Activated CD8-positive, alpha-beta memory T cell treated with anti-CD3 and anti-CD28 coated beads, Interleukin-2, amount 50 U/mL, for 4 hours (primary cell): ENCODE measurements around the gene AP1G2.

Experiments used
- DNase-seq: peaks from one replicate; pipeline ENCODE4 v3.0.0-alpha.2; 2020

Gene AP1G2

GRCh38 chr14:23536494-23536893, 31.1 kb downstream of the AP1G2 start:
- DNase-seq: no peak

GRCh38 chr14:23535943-23536342, 31.6 kb downstream of the AP1G2 start:
- DNase-seq: no peak

DNA sequence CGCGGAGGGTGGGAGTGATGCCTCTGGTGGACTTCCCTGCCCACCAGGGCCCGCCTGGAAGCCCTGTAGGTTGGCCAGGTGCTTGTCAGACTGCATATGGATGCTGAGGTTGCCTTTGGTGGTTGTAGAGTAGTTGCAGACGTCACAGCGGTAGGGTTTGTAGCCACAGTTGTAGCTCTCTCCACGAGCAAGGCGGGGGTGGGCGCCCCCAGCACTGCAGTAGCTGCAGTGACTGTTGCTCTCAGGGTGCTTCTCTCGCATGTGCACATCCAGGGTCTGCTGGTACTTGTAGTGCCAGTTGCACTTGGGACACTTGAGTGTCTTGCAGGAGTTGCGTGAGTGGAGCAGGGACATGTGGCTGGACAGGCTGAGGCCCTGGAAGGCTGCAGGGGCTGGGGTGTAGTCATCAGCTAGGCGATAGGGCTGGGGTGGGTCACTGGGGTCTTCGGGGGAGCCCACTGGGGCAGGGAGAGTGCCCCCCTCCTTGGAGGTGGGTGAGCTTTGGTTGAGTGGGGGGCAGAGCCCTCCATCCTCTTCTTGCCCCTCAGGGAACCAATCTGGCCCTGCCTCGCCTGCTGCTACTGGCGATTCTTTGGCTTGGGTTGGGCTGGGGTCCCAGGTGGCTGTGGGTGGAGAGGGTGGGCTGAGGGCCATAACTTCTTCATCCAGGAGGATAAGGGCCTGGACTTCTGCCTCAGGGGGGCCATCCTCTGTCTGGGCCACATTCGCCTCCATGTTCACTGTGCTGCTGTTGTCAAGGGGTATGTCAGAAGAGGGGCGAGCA, 33.7 kb downstream of the AP1G2 start:
- DNase-seq: no peak

GRCh38 chr14:23532658-23533057, 34.9 kb downstream of the AP1G2 start:
- no peak for DNase-seq

GRCh38 chr14:23531391-23531790, 36.2 kb downstream of the AP1G2 start:
- DNase-seq: no peak

DNA sequence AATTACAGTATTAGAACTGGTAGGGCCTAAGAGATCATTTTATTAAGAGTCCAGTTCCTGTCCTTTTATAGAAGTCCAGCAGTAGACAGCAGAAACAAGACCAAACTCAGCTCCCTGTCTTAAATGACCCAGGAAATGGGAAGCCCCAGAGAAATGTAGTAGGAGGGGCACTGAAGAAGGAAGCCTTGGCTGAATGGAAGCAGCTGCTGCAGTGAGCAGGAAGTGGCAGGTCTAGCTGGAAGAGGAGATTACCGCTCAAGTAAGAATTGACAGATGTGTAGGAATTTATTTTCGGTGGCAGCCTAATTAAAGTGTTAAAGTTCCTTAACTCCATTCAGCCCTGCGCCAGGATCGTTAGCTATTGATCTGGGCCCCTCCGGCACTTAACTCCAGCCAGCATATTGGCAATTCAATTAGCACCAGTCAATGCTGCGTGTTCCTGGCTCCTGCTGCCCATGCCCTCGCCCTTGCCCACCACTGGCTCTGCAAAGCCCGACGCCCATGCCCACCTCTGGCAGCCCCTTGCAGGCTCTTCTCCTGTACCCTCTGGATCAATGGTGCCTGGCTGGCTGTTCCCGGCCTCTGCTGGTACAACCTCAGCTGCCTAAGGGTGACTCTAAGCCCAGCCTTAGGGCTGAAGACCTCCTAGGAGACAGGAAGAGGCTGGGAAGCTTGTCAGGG, 37.1 kb downstream of the AP1G2 start:
- no peak for DNase-seq

- DNase-seq: no peak
These were observed 38.6 kb downstream of the AP1G2 start for GRCh38 chr14:23529016-23529415.

- DNase-seq: no peak
These were observed 39.0 kb downstream of the AP1G2 start for GRCh38 chr14:23528555-23528954.

- DNase-seq: no peak
These were observed 42.0 kb downstream of the AP1G2 start for GRCh38 chr14:23525611-23526010.

GRCh38 chr14:23524954-23525353, 42.6 kb downstream of the AP1G2 start:
- no peak for DNase-seq

- no peak for DNase-seq
These were observed 44.2 kb downstream of the AP1G2 start for GRCh38 chr14:23523229-23524016.

GRCh38 chr14:23522643-23523198, 44.9 kb downstream of the AP1G2 start:
- DNase-seq: no peak

DNA sequence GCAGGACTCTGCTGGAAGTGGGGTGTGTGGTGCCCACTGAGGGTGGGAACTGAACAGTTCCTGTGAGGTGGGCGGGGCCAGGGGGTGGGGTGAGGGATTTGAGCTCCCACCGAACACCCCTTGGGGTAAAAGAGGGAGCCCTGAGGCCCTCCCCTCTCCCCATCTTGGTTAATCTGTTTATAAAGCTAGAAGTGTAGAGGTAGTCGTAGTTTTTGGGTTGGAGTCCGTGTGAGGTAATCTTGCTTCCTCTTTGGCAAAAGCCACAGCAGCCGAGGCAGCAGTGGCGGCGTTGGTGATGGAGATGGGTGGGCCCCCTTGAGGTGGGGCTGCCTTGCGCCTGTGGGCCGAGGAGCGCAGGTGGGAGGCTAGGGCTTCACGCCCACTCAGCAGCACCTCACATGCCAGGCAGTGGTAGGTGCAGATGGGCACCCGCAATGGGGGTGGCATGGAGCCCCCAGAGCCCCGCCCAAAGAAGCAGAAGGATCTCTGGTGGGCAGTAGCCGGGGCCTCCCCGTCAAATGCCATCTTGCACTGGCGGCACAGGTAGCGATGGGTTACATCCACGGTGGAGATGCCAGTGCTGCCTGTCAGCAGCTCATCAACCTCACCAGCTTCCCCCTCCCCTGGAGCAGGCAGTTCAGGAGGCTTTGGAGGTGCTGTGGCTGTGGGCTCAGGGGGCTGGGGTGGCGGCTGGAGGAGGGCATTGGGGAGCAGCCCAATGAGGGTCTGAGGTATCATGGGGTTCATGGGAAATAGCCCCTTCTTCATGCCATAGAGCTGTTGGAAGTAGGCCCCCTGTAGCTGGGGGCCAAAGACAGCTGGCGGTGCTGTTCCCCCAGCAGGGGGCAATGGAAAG, 45.6 kb downstream of the AP1G2 start:
- no peak for DNase-seq

- DNase-seq: no peak
These were observed 46.6 kb downstream of the AP1G2 start for GRCh38 chr14:23520899-23521533.

DNA sequence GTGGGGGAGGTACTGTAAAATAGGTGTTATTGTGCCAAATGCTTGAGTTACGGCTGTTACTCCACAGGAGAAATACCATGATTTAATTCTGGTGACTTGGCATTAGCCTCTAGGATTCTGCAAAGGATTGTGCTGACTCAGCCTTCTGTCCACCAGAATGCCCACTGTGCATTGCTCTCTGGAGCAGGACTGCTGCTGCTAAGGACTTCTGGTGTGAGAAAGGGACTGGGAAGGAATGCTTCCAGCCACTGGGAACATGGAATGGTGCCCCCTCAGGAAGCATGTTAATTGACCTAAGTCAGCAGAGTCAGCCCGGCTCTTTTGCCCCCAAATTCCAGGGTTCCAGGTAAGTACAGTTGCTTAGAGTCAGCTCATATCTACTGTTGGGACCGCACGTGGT, 48.9 kb downstream of the AP1G2 start:
- no peak for DNase-seq

GRCh38 chr14:23517650-23518326, 49.8 kb downstream of the AP1G2 start:
- no peak for DNase-seq

- no peak for DNase-seq
These were observed 53.0 kb downstream of the AP1G2 start for GRCh38 chr14:23514644-23514957.

- DNase-seq: no peak
These were observed 53.6 kb downstream of the AP1G2 start for GRCh38 chr14:23513818-23514643.

DNA sequence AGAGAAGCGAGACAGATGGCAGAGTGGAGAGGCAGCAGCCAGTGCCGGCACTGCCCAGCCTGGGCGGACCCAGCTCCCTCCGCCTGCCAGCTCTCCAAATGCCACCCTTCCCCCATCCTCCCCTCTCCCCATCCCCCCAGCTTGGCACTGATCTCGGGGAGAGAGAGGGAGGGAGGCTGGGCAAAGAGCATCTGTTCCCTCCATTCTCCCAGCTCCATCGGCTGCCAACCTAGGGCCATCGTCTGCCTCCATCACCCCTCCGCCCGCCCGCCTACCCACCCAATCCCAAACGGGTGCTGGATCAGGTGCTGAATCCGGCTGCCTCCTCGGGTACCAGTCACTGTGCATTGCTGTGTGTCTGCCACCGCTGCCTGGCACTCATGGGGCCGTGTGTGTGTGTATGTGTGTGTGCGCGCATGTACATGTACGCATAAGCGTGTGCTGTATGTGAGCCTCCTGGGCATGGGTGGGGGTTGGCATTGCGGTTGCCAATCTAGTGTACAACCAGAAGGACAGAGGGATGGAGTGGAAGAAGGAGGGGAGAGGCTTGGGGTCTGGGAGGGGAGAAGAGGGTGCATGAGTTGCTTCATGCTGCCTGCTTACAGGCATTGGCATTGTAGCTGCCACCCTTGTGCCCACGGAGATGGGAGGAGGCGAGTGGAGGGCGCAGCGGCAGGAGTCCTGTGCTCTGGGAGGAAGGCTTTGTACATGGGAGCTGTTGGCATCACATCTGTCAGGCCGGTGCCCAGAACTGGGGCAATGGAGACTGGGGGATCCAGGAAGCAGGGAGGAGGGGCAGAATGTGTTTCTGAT, 54.4 kb downstream of the AP1G2 start:
- no peak for DNase-seq

- no peak for DNase-seq
These were observed 55.4 kb downstream of the AP1G2 start for GRCh38 chr14:23512156-23512555.
